ENCODE measurements around the gene DGKH. TPM values are rescaled to one million over a fixed set of nuclear protein-coding genes. Genes with fewer than 3 reads are reported as not detected.

Gene DGKH
- total and polyA plus RNA-seq, 2 of the 13 experiments (the other 11 are each of a cell fraction or from before 2014, with no cell fraction given): 0.01 to 0.13 TPM

DNA sequence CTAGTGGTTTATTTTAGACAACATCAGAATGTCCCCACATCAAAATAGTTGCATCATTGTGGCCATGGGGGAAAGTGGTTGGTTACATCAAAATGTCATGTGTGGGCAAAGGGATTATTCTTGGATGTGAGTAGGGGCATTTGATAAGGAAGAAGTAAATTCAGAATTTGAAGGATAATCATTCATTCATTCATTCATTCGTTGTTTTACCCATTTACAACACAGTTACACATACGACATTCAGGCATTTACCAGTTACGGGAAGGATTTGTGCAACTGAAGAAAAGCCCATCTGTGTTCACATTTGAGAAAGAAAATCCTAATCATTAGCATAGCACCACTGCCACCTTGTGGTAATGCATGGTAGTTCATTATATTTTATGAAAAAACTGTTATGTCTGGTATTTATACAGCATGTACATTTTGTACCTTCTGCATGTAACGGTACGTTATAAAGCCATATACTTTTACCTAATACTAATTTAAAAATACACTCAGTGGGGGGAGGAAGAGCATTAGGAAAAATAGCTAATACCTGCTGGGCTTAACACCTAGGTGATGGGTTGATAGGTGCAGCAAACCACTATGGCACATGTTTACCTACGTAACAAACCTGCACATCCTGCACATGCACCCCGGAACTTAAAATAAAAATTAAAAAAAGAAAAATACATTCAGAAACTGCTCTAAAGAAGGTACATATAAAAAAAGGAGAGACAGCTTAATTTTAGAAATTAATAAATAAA, 62.1 kb downstream of the DGKH start:
- ChIA-PET CTCF (ENCODE audit: low intra/inter-chr PET ratio, low total read pairs) (interaction anchor here (1.4 to 1.9 kb wide), 2 partner anchors 205 to 442 kb away, joined by 6 to 28 read pairs; no protein-coding TSS in a partner anchor), POLR2A (no interaction called here)
- H3K27ac ChIP-seq (ENCODE audit: extremely low read length, insufficient read depth, low read length): no peak overlapping the region
- WGBS (ENCODE audit: low lambda C conversion rate): 11% methylated on average over 7 of the region's 7 CpGs
- in situ Hi-C loops (cut with HindIII; ENCODE audit: extremely low pct_ligation_motif_present, low pct_unique_long_range_greater_than_20kb) (loop anchor here (5.0 to 25.0 kb wide), 2 partner anchors 443 to 698 kb away; no protein-coding TSS in a partner anchor), intact Hi-C loops (cut with micrococcal nuclease; ENCODE audit: unreplicated experiment) (loop anchor here (1.0 to 5.0 kb wide), 4 partner anchors 205 to 758 kb away; no protein-coding TSS in a partner anchor)
- no peak overlapping the region for H3K4me3 ChIP-seq (replicated peaks in 1 of 3; ENCODE audit: insufficient read depth in 1 of 3, low read depth in 2 of 3, low read length in 3 of 3)
- no peaks in the 10 kb centered on the region for H3K9me3 ChIP-seq (ENCODE audit: low read length)
- no peaks in the 10 kb centered on the region for H3K79me2 ChIP-seq (ENCODE audit: insufficient read depth, low read length)
- no TSS peak for BruUV-seq (replicated peaks)
- no peak overlapping the region for H3K9ac ChIP-seq (ENCODE audit: insufficient read depth, low read depth, low read length)
- H3K36me3 ChIP-seq (replicated peaks in 1 of 2; ENCODE audit: control insufficient read depth in 1 of 2, insufficient read depth in 2 of 2, low read length in 2 of 2): no peaks in the 10 kb centered on the region
- peak; percentile 71 for FAIRE-seq
- no peak overlapping the region for H3K4me2 ChIP-seq (ENCODE audit: low read depth, low read length)
- no peaks in the 10 kb centered on the region for H4K20me1 ChIP-seq (ENCODE audit: insufficient read depth, low read length)
- DNase-seq (ENCODE audit: low spot score): peak; percentile 54
- TF ChIP-seq ZNF24 (IDR thresholded peaks at IDR 0.05) (peak; percentile 80), ZNF605 (CRISPR knock-in tag; IDR thresholded peaks at IDR 0.05) (no peak), ZNF883 (CRISPR knock-in tag; IDR thresholded peaks at IDR 0.05; ENCODE audit: not compliant biosample characterization) (no peak), STAG1 (CRISPR knock-in tag; IDR thresholded peaks at IDR 0.05) (peak; percentile 92), SMC3 (IDR thresholded peaks at IDR 0.05; ENCODE audit: low read length) (peak; percentile 82), CTCF (CRISPR knock-in tag; IDR thresholded peaks at IDR 0.05) (peak; percentile 80)
- no peaks in the 10 kb centered on the region; a peak in 3 of 5 replicates for H3K27me3 ChIP-seq (ENCODE audit: control insufficient read depth in 1 of 2, insufficient read depth in 2 of 2, low read length in 2 of 2)
- H2AFZ ChIP-seq (ENCODE audit: low read length): no peak overlapping the region
- peak; percentile 44; the same call in 2 of the 3 replicates for ATAC-seq
- H3K4me1 ChIP-seq (ENCODE audit: insufficient read depth, low read length): no peaks in the 10 kb centered on the region
